Measurements from ENCODE around the gene MICB. TPM values are rescaled to one million over a fixed set of nuclear protein-coding genes. Genes with fewer than 3 reads are reported as not detected.
A peak's percentile ranks its signal among the peaks of the same experiment; 100 is the strongest.
"Not testable (repeated sequence)": the region's sequence is repeated elsewhere in the genome, so short reads cannot be mapped to it uniquely, and the experiment has no call there.

MICB gene
- total RNA-seq, 1 experiment from 2014 or later: 4.3 TPM

DNA sequence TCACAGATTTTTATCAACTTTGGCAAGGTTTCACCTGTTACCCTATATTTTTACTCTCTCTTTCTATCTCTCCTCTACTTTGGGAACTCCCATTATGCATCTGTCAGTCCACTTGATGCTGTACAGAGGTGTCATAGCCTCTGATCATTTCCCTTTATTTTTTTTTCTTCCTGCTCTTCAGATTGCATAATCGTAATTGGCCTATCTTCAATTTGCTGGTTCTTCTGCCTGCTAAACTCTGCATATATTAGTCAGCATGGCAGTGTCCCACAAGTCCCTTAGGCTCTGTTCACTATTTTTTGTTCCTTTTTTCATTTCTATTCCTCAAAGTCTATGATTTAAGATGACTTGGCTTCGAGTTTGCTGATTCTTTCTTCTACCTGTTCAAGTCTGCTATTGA lies 44.7 kb upstream of the MICB start:
- peak; percentile 54 for DNase-seq (ENCODE audit: unreplicated experiment)
- intact Hi-C loops (cut with micrococcal nuclease): no loop called here
- BruUV-seq (replicated peaks): no TSS peak
- no peak overlapping the region for H3K4me3 Mint-ChIP-seq (ENCODE audit: unreplicated experiment)
- TF ChIP-seq, protein P1, sequence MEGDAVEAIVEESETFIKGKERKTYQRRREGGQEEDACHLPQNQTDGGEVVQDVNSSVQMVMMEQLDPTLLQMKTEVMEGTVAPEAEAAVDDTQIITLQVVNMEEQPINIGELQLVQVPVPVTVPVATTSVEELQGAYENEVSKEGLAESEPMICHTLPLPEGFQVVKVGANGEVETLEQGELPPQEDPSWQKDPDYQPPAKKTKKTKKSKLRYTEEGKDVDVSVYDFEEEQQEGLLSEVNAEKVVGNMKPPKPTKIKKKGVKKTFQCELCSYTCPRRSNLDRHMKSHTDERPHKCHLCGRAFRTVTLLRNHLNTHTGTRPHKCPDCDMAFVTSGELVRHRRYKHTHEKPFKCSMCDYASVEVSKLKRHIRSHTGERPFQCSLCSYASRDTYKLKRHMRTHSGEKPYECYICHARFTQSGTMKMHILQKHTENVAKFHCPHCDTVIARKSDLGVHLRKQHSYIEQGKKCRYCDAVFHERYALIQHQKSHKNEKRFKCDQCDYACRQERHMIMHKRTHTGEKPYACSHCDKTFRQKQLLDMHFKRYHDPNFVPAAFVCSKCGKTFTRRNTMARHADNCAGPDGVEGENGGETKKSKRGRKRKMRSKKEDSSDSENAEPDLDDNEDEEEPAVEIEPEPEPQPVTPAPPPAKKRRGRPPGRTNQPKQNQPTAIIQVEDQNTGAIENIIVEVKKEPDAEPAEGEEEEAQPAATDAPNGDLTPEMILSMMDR (IDR thresholded peaks at IDR 0.05; ENCODE audit: unreplicated experiment): no peak
- no peaks in the 10 kb centered on the region for H3K36me3 Mint-ChIP-seq (ENCODE audit: insufficient read depth, unreplicated experiment)
- ChIA-PET CTCF (interaction anchor here (2.3 kb wide), 1 partner anchor 11 kb away, joined by 13 read pairs; no protein-coding TSS in a partner anchor), POLR2A (no interaction called here)
- H3K27ac Mint-ChIP-seq (ENCODE audit: low read depth, unreplicated experiment): no peak overlapping the region
- H3K9me3 Mint-ChIP-seq (ENCODE audit: unreplicated experiment): no peaks in the 10 kb centered on the region
- H3K27me3 Mint-ChIP-seq (ENCODE audit: insufficient read depth, unreplicated experiment): peaks cover 56% of the 10 kb centered on the region
- peaks cover 6% of the 10 kb centered on the region for H3K4me1 Mint-ChIP-seq (ENCODE audit: insufficient read depth, unreplicated experiment)

DNA sequence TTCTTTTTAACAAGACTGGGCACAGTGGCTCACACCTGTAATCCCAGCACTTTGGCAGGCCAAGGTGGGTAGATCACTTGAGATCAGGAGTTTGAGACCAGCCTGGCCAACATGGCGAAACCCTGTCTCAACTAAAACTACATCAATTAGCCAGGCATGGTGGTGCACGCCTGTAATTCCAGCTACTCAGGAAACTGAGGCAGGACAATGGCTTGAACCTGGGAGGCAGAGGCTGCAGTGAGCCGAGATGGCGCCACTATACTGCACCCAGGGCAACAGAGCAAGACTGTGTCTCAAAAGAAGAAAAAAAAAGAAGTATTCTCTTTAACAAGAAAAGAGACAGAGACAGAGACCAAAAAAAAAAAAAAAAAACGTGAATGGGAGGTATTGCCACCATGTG lies 38.1 kb upstream of the MICB start:
- H3K36me3 Mint-ChIP-seq (ENCODE audit: insufficient read depth, unreplicated experiment); BruUV-seq (replicated peaks); H3K27ac Mint-ChIP-seq (ENCODE audit: low read depth, unreplicated experiment); H3K4me3 Mint-ChIP-seq (ENCODE audit: unreplicated experiment); H3K9me3 Mint-ChIP-seq (ENCODE audit: unreplicated experiment); DNase-seq (ENCODE audit: unreplicated experiment); intact Hi-C loops (cut with micrococcal nuclease); POLR2A ChIA-PET: not testable (repeated sequence)
- CTCF ChIA-PET: interaction anchor here (0.6 kb wide), 1 partner anchor 126 kb away, joined by 3 read pairs; no protein-coding TSS in a partner anchor
- Mint-ChIP-seq H3K27me3 (ENCODE audit: insufficient read depth, unreplicated experiment) (peaks cover 12% of the 10 kb centered on the region), H3K4me1 (ENCODE audit: insufficient read depth, unreplicated experiment) (peaks cover 13% of the 10 kb centered on the region)

DNA sequence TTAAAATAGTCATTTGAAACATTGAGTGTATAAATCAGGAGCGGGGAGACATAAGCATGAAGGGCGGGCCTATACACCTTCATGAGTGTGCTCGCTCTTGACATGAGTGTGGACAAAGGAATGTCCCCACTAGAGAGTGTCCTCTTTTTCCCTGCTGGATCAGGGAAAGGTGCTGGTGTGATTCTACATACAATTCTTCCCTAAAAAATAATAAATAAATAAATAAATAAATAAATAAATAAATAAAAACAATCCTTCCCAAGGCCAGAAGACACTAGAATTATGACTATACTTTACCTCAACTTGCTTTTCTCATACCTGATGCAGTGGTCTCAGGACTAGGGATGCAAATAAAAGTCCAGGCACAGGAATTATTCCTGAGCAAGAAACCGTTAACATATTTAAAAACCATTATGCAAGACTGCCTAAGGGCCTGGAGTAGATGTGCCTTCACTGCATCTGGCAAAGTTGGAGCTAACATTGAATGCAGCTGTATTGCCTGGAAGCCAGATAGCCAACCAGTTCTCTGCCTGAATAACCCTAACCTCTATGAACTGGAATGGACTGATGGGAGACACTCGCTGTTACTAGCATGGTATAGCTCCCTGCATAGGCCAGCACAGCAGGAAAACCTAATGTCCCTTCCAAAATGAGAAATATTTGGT lies 37.5 kb upstream of the MICB start:
- H3K9me3 Mint-ChIP-seq (ENCODE audit: unreplicated experiment): no peaks in the 10 kb centered on the region
- TF ChIP-seq, protein P1 (IDR thresholded peaks at IDR 0.05; ENCODE audit: unreplicated experiment): no peak
- intact Hi-C loops (cut with micrococcal nuclease): no loop called here
- no peak overlapping the region for H3K4me3 Mint-ChIP-seq (ENCODE audit: unreplicated experiment)
- peaks cover 13% of the 10 kb centered on the region for H3K4me1 Mint-ChIP-seq (ENCODE audit: insufficient read depth, unreplicated experiment)
- H3K36me3 Mint-ChIP-seq (ENCODE audit: insufficient read depth, unreplicated experiment): no peaks in the 10 kb centered on the region
- BruUV-seq (replicated peaks): no TSS peak
- peaks cover 12% of the 10 kb centered on the region for H3K27me3 Mint-ChIP-seq (ENCODE audit: insufficient read depth, unreplicated experiment)
- DNase-seq (ENCODE audit: unreplicated experiment): no peak
- H3K27ac Mint-ChIP-seq (ENCODE audit: low read depth, unreplicated experiment): no peak overlapping the region
- CTCF ChIA-PET: interaction anchor here (0.5 to 1.2 kb wide), 2 partner anchors 16 to 62 kb away, joined by 3 to 5 read pairs; no protein-coding TSS in a partner anchor
- POLR2A ChIA-PET: interaction anchor here (0.7 kb wide), 1 partner anchor 345 kb away, joined by 3 read pairs; no protein-coding TSS in a partner anchor

DNA sequence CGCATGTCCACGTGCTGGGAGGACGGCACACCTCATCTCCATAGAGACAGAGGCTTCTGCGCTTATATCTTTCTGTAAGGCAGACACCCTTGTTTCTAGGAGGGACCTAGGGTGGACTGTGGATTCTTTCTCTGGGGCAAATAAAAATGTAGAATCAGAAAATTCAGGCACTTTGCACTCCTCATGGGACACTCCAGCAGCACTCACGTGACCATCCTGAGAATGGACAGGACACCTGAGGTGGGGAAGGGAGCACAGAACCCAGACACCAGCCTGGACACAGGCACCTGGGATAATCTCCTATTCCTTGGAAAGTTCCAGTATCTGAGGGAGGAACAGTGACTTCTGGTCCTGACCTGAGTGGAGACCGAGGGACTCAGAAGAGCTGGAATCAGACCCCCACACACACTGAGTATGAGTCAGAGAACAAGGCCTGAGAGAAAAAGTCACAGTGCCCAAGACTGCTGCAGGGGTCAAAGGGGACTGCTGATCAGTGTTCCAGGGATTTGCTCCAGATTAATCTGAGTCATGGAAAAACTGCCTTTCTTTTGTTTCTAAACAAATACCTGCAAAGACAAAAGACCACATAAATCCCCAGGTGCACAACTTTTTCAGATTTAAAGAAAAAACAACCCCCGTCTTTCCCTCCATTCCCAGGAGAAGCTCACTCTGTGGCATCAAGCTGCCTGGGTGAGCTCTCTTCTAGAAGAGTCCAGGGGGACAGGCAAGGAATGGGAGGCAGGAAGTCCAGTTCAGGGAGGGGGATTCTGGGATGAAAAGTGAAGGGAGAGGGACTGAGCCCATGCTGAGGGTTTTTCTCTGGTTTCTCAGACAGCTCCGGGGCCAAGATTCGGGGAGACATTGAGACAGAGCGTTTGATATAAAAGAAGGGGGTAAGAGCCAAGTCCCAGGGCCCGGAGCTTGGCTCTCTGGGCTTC lies 35.6 kb upstream of the MICB start:
- CTCF ChIA-PET: interaction anchor here (0.6 to 1.1 kb wide), 5 partner anchors 11 to 234 kb away, joined by 3 to 5 read pairs (median 3); no protein-coding TSS in a partner anchor
- peak; percentile 16 for DNase-seq (ENCODE audit: unreplicated experiment)
- peak overlapping the region; percentile 92 for H3K27ac Mint-ChIP-seq (ENCODE audit: low read depth, unreplicated experiment)
- POLR2A ChIA-PET: interaction anchor here (0.7 to 1.6 kb wide), 9 partner anchors 11 to 190 kb away, joined by 3 to 5 read pairs (median 3); partner anchors contain the start of gene BAG6
- H3K9me3 Mint-ChIP-seq (ENCODE audit: unreplicated experiment): no peaks in the 10 kb centered on the region
- H3K36me3 Mint-ChIP-seq (ENCODE audit: insufficient read depth, unreplicated experiment): no peaks in the 10 kb centered on the region
- TF ChIP-seq, protein P1 (IDR thresholded peaks at IDR 0.05; ENCODE audit: unreplicated experiment): no peak
- peak overlapping the region; percentile 90 for H3K4me3 Mint-ChIP-seq (ENCODE audit: unreplicated experiment)
- H3K27me3 Mint-ChIP-seq (ENCODE audit: insufficient read depth, unreplicated experiment): peaks cover 12% of the 10 kb centered on the region
- peaks cover 13% of the 10 kb centered on the region for H3K4me1 Mint-ChIP-seq (ENCODE audit: insufficient read depth, unreplicated experiment)
- no TSS peak for BruUV-seq (replicated peaks)
- intact Hi-C loops (cut with micrococcal nuclease): no loop called here
